Esophagus muscularis mucosa (tissue), 4 donors: ENCODE data around the gene HHLA2. TPM values are rescaled to one million over a fixed set of nuclear protein-coding genes. Genes with fewer than 3 reads are reported as not detected.
"Not testable (repeated sequence)": the region's sequence is repeated elsewhere in the genome, so short reads cannot be mapped to it uniquely, and the experiment has no call there.

Source experiments
- DNase-seq: peaks from one replicate; pipeline ENCODE4 v3.0.0-alpha.2; 2017; ENCODE audit errors: extremely low spot score
- H3K27ac ChIP-seq, 4 donors: fragments of 200-600 bp; sonication (generic); replicated peaks in 1 of 4; 1 replicate in 3 of 4; 2 replicates in 1 of 4; pipeline ENCODE4 v1.5.1; 2016 to 2019; ENCODE audit warnings: mild to moderate bottlenecking in 1 of 4
- H3K27me3 ChIP-seq, 4 donors: fragments of 200-600 bp; sonication (generic); one replicate each; pipeline versions ENCODE4 v1.5.1 to v1.6.0; 2016 to 2019
- H3K36me3 ChIP-seq, 4 donors: fragments of 200-600 bp; sonication (generic); one replicate each; pipeline ENCODE4 v1.5.1; 2016 to 2019
- H3K4me1 ChIP-seq, 4 donors: fragments of 200-600 bp; sonication (generic); one replicate each; pipeline ENCODE4 v1.5.1; 2016 to 2019
- H3K4me3 ChIP-seq, 4 donors: fragments of 200-600 bp; sonication (generic); 1 replicate in 2 of 4; 2 replicates in 2 of 4; pipeline ENCODE4 v1.5.1; 2016 to 2019; ENCODE audit warnings: mild to moderate bottlenecking in 4 of 4, moderate library complexity in 1 of 4
- H3K9me3 ChIP-seq, 4 donors: fragments of 200-600 bp; sonication (generic); 1 replicate in 3 of 4; 2 replicates in 1 of 4; pipeline ENCODE4 v1.5.1; 2016 to 2019
- CTCF ChIP-seq, 3 experiments: fragments of 200-600 bp in 2 of 3; fragments of 450-650 bp in 1 of 3; sonication (generic) in 2 of 3; IDR thresholded peaks; one replicate each; pipeline ENCODE4 v1.5.1; 2017 to 2019; ENCODE audit warnings: antibody characterized with exemption in 3 of 3, mild to moderate bottlenecking in 2 of 3, moderate library complexity in 1 of 3
- EP300 ChIP-seq: sonication (generic); formaldehyde crosslinking; IDR thresholded peaks from one replicate; pipeline ENCODE4 v1.6.1; 2017; ENCODE audit warnings: antibody characterized with exemption
- POLR2A ChIP-seq: fragments of 450-650 bp; IDR thresholded peaks from one replicate; pipeline ENCODE4 v1.6.1; 2017; ENCODE audit warnings: antibody characterized with exemption, moderate library complexity, mild to moderate bottlenecking, low read depth
- POLR2AphosphoS5 ChIP-seq, 2 donors: sonication (generic); formaldehyde crosslinking; IDR thresholded peaks; one replicate each; pipeline ENCODE4 v1.6.1; 2017; ENCODE audit warnings: antibody characterized with exemption in 2 of 2
- WGBS: methylation state at CpG from one replicate; pipeline ENCODE4 v1.1.5; 2018; 5-methylcytosine and 5-hydroxymethylcytosine counted together
- intact Hi-C: fragments of 100-400 bp; cut with DNase I; formaldehyde crosslinking; loops from one replicate; pipeline ENCODE4 v1.15.1; 2023
- total RNA-seq, 4 donors: library from RNA; depleted of rRNA; stranded (reverse); fragments of >200 nt; gene quantifications; one replicate each; pipeline versions ENCODE4 v1.1.0 to v1.2.1, GENCODE V29; 2016

The HHLA2 gene
- total RNA-seq, 4 donors from 2014 or later = not detected

GRCh38 chr3:108255131-108255530 is 41.2 kb upstream of the HHLA2 start:
- no peaks in the 10 kb centered on the region for H3K4me1 ChIP-seq
- no peaks in the 10 kb centered on the region for H3K9me3 ChIP-seq
- no peak overlapping the region for H3K27ac ChIP-seq
- TF ChIP-seq POLR2A = no peak
- TF ChIP-seq POLR2AphosphoS5 (IDR thresholded peaks at IDR 0.05) = no peak
- TF ChIP-seq CTCF (IDR thresholded peaks at IDR 0.05) = no peak
- no peak for TF ChIP-seq EP300
- H3K36me3 ChIP-seq = no peaks in the 10 kb centered on the region
- H3K4me3 ChIP-seq = no peak overlapping the region
- DNase-seq = no peak
- intact Hi-C loops = no loop called here
- H3K27me3 ChIP-seq = no peaks in the 10 kb centered on the region

GRCh38 chr3:108264534-108265298 is 31.6 kb upstream of the HHLA2 start:
- intact Hi-C loops, H3K4me3 ChIP-seq, H3K9me3 ChIP-seq, H3K36me3 ChIP-seq, H3K27ac ChIP-seq, H3K27me3 ChIP-seq, DNase-seq, H3K4me1 ChIP-seq: not testable (repeated sequence)
- WGBS = 90% methylated on average over 5 of the region's 5 CpGs

GRCh38 chr3:108268235-108268634 is 28.1 kb upstream of the HHLA2 start:
- H3K27me3 ChIP-seq, H3K27ac ChIP-seq, H3K36me3 ChIP-seq, H3K4me3 ChIP-seq, H3K9me3 ChIP-seq, DNase-seq, H3K4me1 ChIP-seq, intact Hi-C loops: not testable (repeated sequence)
- 95% methylated on average over 3 of the region's 3 CpGs for WGBS

GRCh38 chr3:108271626-108272025 is 24.7 kb upstream of the HHLA2 start:
- H3K36me3 ChIP-seq = no peaks in the 10 kb centered on the region
- WGBS = 43% methylated on average over 2 of the region's 2 CpGs
- DNase-seq = no peak
- no peaks in the 10 kb centered on the region for H3K27me3 ChIP-seq
- no peak overlapping the region for H3K4me3 ChIP-seq
- no peak for TF ChIP-seq POLR2AphosphoS5 (IDR thresholded peaks at IDR 0.05)
- no peak for TF ChIP-seq POLR2A
- no peak for TF ChIP-seq CTCF (IDR thresholded peaks at IDR 0.05)
- TF ChIP-seq EP300 = no peak
- H3K4me1 ChIP-seq = no peaks in the 10 kb centered on the region
- H3K9me3 ChIP-seq = no peaks in the 10 kb centered on the region
- intact Hi-C loops = no loop called here
- H3K27ac ChIP-seq = no peak overlapping the region

- H3K36me3 ChIP-seq, H3K4me1 ChIP-seq, intact Hi-C loops, H3K4me3 ChIP-seq, DNase-seq, H3K27me3 ChIP-seq, H3K27ac ChIP-seq: not testable (repeated sequence)
- WGBS = 90% methylated on average over 4 of the region's 4 CpGs
- peaks cover 0 to 32% (median 21%) of the 10 kb centered on the region in 4 donors for H3K9me3 ChIP-seq
These were observed 17.3 kb upstream of the HHLA2 start for GRCh38 chr3:108279066-108279465.

GRCh38 chr3:108280476-108280875 is 15.9 kb upstream of the HHLA2 start:
- H3K27ac ChIP-seq = no peak overlapping the region
- DNase-seq = no peak
- intact Hi-C loops = no loop called here
- no peak overlapping the region for H3K4me3 ChIP-seq
- no peaks in the 10 kb centered on the region for H3K36me3 ChIP-seq
- H3K9me3 ChIP-seq = peaks cover 0 to 32% (median 21%) of the 10 kb centered on the region in 4 donors
- H3K4me1 ChIP-seq = no peaks in the 10 kb centered on the region
- TF ChIP-seq POLR2A (no peak), POLR2AphosphoS5 (IDR thresholded peaks at IDR 0.05) (no peak), EP300 (no peak), CTCF (IDR thresholded peaks at IDR 0.05) (no peak)
- H3K27me3 ChIP-seq = no peaks in the 10 kb centered on the region
